ENCODE data around the gene TRIO.

DNA sequence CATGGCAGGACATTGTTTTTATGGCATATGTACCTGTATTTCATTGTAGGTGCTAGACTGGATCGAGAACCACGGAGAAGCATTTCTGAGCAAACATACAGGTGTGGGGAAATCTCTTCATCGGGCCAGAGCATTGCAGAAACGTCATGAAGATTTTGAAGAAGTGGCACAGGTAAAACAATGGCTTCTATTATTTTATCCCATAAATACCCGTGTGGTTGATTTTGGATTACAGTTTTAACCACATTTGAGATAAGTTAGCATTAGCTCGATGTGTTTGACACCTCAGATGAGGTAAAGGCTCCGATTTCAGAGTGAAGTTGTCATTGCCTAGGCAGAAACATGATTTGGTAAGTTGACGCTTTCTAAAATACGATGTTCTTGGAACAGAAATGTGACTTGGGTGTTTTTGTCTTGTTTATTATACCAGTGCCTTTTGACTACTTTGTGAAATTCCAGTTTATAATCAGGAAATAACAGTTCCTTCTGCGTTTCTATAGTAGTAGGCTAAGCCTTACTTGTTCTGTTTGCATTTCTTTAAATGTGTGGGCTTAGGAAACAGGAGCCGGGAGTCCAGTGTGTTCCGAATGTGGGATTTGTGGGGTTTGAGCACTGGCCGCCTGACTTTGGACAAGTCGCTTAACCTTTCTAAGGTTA is 187.7 kb downstream of the TRIO start:
- TF ChIP-seq, protein P1, sequence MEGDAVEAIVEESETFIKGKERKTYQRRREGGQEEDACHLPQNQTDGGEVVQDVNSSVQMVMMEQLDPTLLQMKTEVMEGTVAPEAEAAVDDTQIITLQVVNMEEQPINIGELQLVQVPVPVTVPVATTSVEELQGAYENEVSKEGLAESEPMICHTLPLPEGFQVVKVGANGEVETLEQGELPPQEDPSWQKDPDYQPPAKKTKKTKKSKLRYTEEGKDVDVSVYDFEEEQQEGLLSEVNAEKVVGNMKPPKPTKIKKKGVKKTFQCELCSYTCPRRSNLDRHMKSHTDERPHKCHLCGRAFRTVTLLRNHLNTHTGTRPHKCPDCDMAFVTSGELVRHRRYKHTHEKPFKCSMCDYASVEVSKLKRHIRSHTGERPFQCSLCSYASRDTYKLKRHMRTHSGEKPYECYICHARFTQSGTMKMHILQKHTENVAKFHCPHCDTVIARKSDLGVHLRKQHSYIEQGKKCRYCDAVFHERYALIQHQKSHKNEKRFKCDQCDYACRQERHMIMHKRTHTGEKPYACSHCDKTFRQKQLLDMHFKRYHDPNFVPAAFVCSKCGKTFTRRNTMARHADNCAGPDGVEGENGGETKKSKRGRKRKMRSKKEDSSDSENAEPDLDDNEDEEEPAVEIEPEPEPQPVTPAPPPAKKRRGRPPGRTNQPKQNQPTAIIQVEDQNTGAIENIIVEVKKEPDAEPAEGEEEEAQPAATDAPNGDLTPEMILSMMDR (IDR thresholded peaks at IDR 0.05; ENCODE audit: poor library complexity) = no peak
- TF ChIP-seq EZH2 (IDR thresholded peaks at IDR 0.05; ENCODE audit: borderline replicate concordance) = no peak
- TF ChIP-seq EZH2phosphoT487 (IDR thresholded peaks at IDR 0.05; ENCODE audit: low read depth, severe bottlenecking, unreplicated experiment) = no peak
